Activated CD8-positive, alpha-beta T cell treated with anti-CD3 and anti-CD28 coated beads, Interleukin-2, amount 10 ng/mL, durations not matched to agents 7 days and 5 days (primary cell): ENCODE results near the gene GPC6. TPM values are rescaled to one million over a fixed set of nuclear protein-coding genes. Genes with fewer than 3 reads are reported as not detected.

ENCODE experiments used
- ATAC-seq: fragments of 150-1000 bp; cut with Tn5 transposase; one replicate; pipeline ENCODE4 v1.10.0; 2021; ENCODE audit warnings: moderate library complexity
- CTCF ChIA-PET: fragments of 350-600 bp; sonication (Branson Sonifier 250); formaldehyde crosslinking; loops from one replicate; lab custom pipeline; 2021; ENCODE audit warnings: antibody characterized with exemption; lab: Charles Lee
- POLR2A ChIA-PET: fragments of 350-600 bp; sonication (Branson Sonifier 250); formaldehyde crosslinking; loops from one replicate; lab custom pipeline; 2021; ENCODE audit warnings: antibody characterized with exemption; lab: Charles Lee
- DNase-seq: peaks from one replicate; pipeline ENCODE4 v3.0.0-alpha.2; 2020
- H3K27ac Mint-ChIP-seq: one replicate; pipeline ENCODE4 v1.8.0; 2021; ENCODE audit warnings: mild to moderate bottlenecking, mixed read lengths
- H3K27me3 Mint-ChIP-seq: one replicate; pipeline ENCODE4 v1.8.0; 2021; ENCODE audit warnings: low read depth, mixed read lengths
- H3K36me3 Mint-ChIP-seq: one replicate; pipeline ENCODE4 v1.8.0; 2021; ENCODE audit warnings: low read depth, mixed read lengths
- H3K4me1 Mint-ChIP-seq: one replicate; pipeline ENCODE4 v1.8.0; 2021; ENCODE audit warnings: low read depth, mixed read lengths
- H3K4me3 Mint-ChIP-seq: one replicate; pipeline ENCODE4 v1.8.0; 2021; ENCODE audit warnings: mild to moderate bottlenecking, mixed read lengths
- H3K9me3 Mint-ChIP-seq: one replicate; pipeline ENCODE4 v1.8.0; 2022; ENCODE audit warnings: mixed read lengths; ENCODE audit not compliant: insufficient read depth
- total RNA-seq, 2 experiments: library from RNA; stranded (reverse); gene quantifications; one replicate each; pipeline ENCODE4 v1.2.3, GENCODE V29; 2021

Gene GPC6
- total RNA-seq, 2 experiments from 2014 or later: not detected

- H3K36me3 Mint-ChIP-seq: no peaks in the 10 kb centered on the region
- ATAC-seq (no peak), DNase-seq (no peak)
- H3K4me3 Mint-ChIP-seq: no peak overlapping the region
- H3K27me3 Mint-ChIP-seq: no peaks in the 10 kb centered on the region
- no peaks in the 10 kb centered on the region for H3K9me3 Mint-ChIP-seq
- ChIA-PET POLR2A (no interaction called here), CTCF (no interaction called here)
- H3K4me1 Mint-ChIP-seq: no peaks in the 10 kb centered on the region
- H3K27ac Mint-ChIP-seq: no peak overlapping the region
These were observed 323.6 kb downstream of the GPC6 start for GRCh38 chr13:93550236-93550635.

GRCh38 chr13:93552596-93552995, 326.0 kb downstream of the GPC6 start:
- H3K27me3 Mint-ChIP-seq: no peaks in the 10 kb centered on the region
- no peaks in the 10 kb centered on the region for H3K36me3 Mint-ChIP-seq
- no peak for DNase-seq
- CTCF ChIA-PET: no interaction called here
- H3K9me3 Mint-ChIP-seq: no peaks in the 10 kb centered on the region
- no peaks in the 10 kb centered on the region for H3K4me1 Mint-ChIP-seq
- ATAC-seq: no peak
- no peak overlapping the region for H3K4me3 Mint-ChIP-seq
- POLR2A ChIA-PET: no interaction called here
- no peak overlapping the region for H3K27ac Mint-ChIP-seq

- no peaks in the 10 kb centered on the region for H3K9me3 Mint-ChIP-seq
- no peaks in the 10 kb centered on the region for H3K27me3 Mint-ChIP-seq
- ATAC-seq: no peak
These were observed 327.9 kb downstream of the GPC6 start for GRCh38 chr13:93554514-93554913.

GRCh38 chr13:93558637-93559036, 332.0 kb downstream of the GPC6 start:
- no peak overlapping the region for H3K4me3 Mint-ChIP-seq
- H3K27me3 Mint-ChIP-seq: no peaks in the 10 kb centered on the region
- H3K4me1 Mint-ChIP-seq: no peaks in the 10 kb centered on the region
- H3K27ac Mint-ChIP-seq: no peak overlapping the region
- H3K36me3 Mint-ChIP-seq: no peaks in the 10 kb centered on the region
- ATAC-seq: no peak
- H3K9me3 Mint-ChIP-seq: no peaks in the 10 kb centered on the region
- ChIA-PET CTCF (no interaction called here), POLR2A (no interaction called here)
- DNase-seq: no peak

More at GRCh38 chr13:93554514-93554913, 327.9 kb downstream of the GPC6 start:
- no peak overlapping the region for H3K27ac Mint-ChIP-seq
- ChIA-PET POLR2A (no interaction called here), CTCF (no interaction called here)
- no peak for DNase-seq
- no peak overlapping the region for H3K4me3 Mint-ChIP-seq
- no peaks in the 10 kb centered on the region for H3K4me1 Mint-ChIP-seq
- H3K36me3 Mint-ChIP-seq: no peaks in the 10 kb centered on the region

GRCh38 chr13:93559718-93560117, 333.1 kb downstream of the GPC6 start:
- ChIA-PET POLR2A (no interaction called here), CTCF (no interaction called here)
- H3K27me3 Mint-ChIP-seq: no peaks in the 10 kb centered on the region

GRCh38 chr13:93561576-93562225, 335.1 kb downstream of the GPC6 start:
- H3K4me3 Mint-ChIP-seq: no peak overlapping the region
- H3K36me3 Mint-ChIP-seq: no peaks in the 10 kb centered on the region
- DNase-seq: no peak
- H3K27me3 Mint-ChIP-seq: no peaks in the 10 kb centered on the region
- H3K4me1 Mint-ChIP-seq: no peaks in the 10 kb centered on the region
- POLR2A ChIA-PET: no interaction called here
- CTCF ChIA-PET: no interaction called here
- H3K9me3 Mint-ChIP-seq: no peaks in the 10 kb centered on the region
- no peak for ATAC-seq
- H3K27ac Mint-ChIP-seq: no peak overlapping the region

More at GRCh38 chr13:93559718-93560117, 333.1 kb downstream of the GPC6 start:
- no peak for ATAC-seq
- Mint-ChIP-seq H3K36me3 (no peaks in the 10 kb centered on the region), H3K27ac (no peak overlapping the region), H3K4me1 (no peaks in the 10 kb centered on the region), H3K9me3 (no peaks in the 10 kb centered on the region), H3K4me3 (no peak overlapping the region)
- DNase-seq: no peak

GRCh38 chr13:93562676-93563075, 336.1 kb downstream of the GPC6 start:
- CTCF ChIA-PET: no interaction called here
- POLR2A ChIA-PET: no interaction called here
- no peaks in the 10 kb centered on the region for H3K27me3 Mint-ChIP-seq
- ATAC-seq: no peak
- H3K4me3 Mint-ChIP-seq: no peak overlapping the region
- H3K36me3 Mint-ChIP-seq: no peaks in the 10 kb centered on the region
- no peak for DNase-seq
- H3K9me3 Mint-ChIP-seq: no peaks in the 10 kb centered on the region
- H3K27ac Mint-ChIP-seq: no peak overlapping the region
- no peaks in the 10 kb centered on the region for H3K4me1 Mint-ChIP-seq

GRCh38 chr13:93577105-93577504, 350.5 kb downstream of the GPC6 start:
- ChIA-PET POLR2A (no interaction called here), CTCF (no interaction called here)
- Mint-ChIP-seq H3K36me3 (no peaks in the 10 kb centered on the region), H3K4me3 (no peak overlapping the region), H3K27me3 (no peaks in the 10 kb centered on the region), H3K9me3 (no peaks in the 10 kb centered on the region), H3K4me1 (no peaks in the 10 kb centered on the region), H3K27ac (no peak overlapping the region)
- ATAC-seq (no peak), DNase-seq (no peak)

GRCh38 chr13:93589788-93590187, 363.2 kb downstream of the GPC6 start:
- ATAC-seq: no peak
- H3K36me3 Mint-ChIP-seq: no peaks in the 10 kb centered on the region
- no peak overlapping the region for H3K4me3 Mint-ChIP-seq
- no peaks in the 10 kb centered on the region for H3K9me3 Mint-ChIP-seq
- no peak for DNase-seq
- H3K4me1 Mint-ChIP-seq: no peaks in the 10 kb centered on the region
- H3K27me3 Mint-ChIP-seq: no peaks in the 10 kb centered on the region
- ChIA-PET CTCF (no interaction called here), POLR2A (no interaction called here)
- no peak overlapping the region for H3K27ac Mint-ChIP-seq

- Mint-ChIP-seq H3K27me3 (no peaks in the 10 kb centered on the region), H3K9me3 (no peaks in the 10 kb centered on the region), H3K4me3 (no peak overlapping the region), H3K4me1 (no peaks in the 10 kb centered on the region), H3K36me3 (no peaks in the 10 kb centered on the region), H3K27ac (no peak overlapping the region)
- POLR2A ChIA-PET: no interaction called here
- ATAC-seq (no peak), DNase-seq (no peak)
- CTCF ChIA-PET: no interaction called here
These were observed 376.4 kb downstream of the GPC6 start for GRCh38 chr13:93603043-93603442.

GRCh38 chr13:93614776-93615175, 388.2 kb downstream of the GPC6 start:
- POLR2A ChIA-PET: no interaction called here
- DNase-seq (no peak), ATAC-seq (no peak)
- Mint-ChIP-seq H3K9me3 (no peaks in the 10 kb centered on the region), H3K27ac (no peak overlapping the region), H3K27me3 (no peaks in the 10 kb centered on the region), H3K36me3 (no peaks in the 10 kb centered on the region), H3K4me3 (no peak overlapping the region), H3K4me1 (no peaks in the 10 kb centered on the region)
- CTCF ChIA-PET: no interaction called here

GRCh38 chr13:93620181-93620765, 393.7 kb downstream of the GPC6 start:
- no peaks in the 10 kb centered on the region for H3K36me3 Mint-ChIP-seq
- ChIA-PET CTCF (no interaction called here), POLR2A (no interaction called here)

GRCh38 chr13:93621051-93621450, 394.4 kb downstream of the GPC6 start:
- Mint-ChIP-seq H3K27ac (no peak overlapping the region), H3K9me3 (no peaks in the 10 kb centered on the region), H3K4me3 (no peak overlapping the region), H3K36me3 (no peaks in the 10 kb centered on the region), H3K4me1 (no peaks in the 10 kb centered on the region), H3K27me3 (no peaks in the 10 kb centered on the region)
- POLR2A ChIA-PET: no interaction called here
- CTCF ChIA-PET: no interaction called here
- no peak for DNase-seq
- ATAC-seq: no peak

More at GRCh38 chr13:93620181-93620765, 393.7 kb downstream of the GPC6 start:
- DNase-seq (no peak), ATAC-seq (no peak)
- no peak overlapping the region for H3K27ac Mint-ChIP-seq
- no peak overlapping the region for H3K4me3 Mint-ChIP-seq
- no peaks in the 10 kb centered on the region for H3K4me1 Mint-ChIP-seq
- no peaks in the 10 kb centered on the region for H3K9me3 Mint-ChIP-seq
- H3K27me3 Mint-ChIP-seq: no peaks in the 10 kb centered on the region
